Measurements from ENCODE around the gene ESYT3.

Gene ESYT3

DNA sequence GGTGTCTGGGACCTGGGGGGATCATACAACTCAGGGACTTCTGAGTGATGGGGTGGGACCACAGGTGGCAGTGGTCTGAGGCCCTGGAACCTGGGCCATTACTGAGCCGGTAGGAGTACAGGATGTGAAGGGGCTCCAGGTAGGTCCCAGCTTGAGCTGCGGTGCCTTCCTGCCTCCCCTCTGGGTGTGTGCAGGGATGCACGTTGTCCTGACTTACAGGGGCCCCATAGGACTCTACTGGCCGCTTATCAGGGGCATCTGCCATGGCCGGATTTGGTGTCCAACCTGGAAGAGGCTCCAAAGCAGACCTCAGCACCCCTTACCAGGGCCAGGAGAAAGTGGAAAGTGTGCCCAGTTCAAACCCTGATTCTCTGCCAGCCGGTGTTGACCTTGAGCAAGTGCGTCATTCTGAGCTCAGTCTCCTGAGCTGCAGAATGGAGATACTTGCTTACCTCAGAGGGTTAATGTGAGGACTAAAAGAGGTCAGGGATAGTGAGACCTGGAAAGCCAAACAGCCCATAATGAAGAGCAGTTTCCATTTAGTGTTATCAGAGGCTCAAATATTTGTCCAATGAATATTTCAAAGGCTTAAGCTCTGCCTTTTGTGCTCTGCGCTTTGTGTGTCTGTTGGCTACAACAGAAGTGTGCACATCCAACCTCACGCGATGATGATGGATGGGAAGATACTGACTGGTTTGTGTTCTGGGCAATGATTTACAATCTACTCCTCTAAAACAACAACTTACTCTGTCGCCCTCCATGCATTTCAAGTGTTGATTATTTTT is 35.4 kb upstream of the ESYT3 start:
- Histone ChIP-seq H3K27ac (ENCODE audit: low read depth, low read length) (no peak overlapping the region), H3K9me3 (ENCODE audit: low read length) (no peaks in the 10 kb centered on the region), H3K4me3 (ENCODE audit: low read depth in 1 of 2, low read length in 2 of 2) (no peak overlapping the region), H3K27me3 (ENCODE audit: control insufficient read depth in 1 of 2, insufficient read depth in 2 of 2, low read length in 2 of 2) (no peaks in the 10 kb centered on the region), H3K9ac (ENCODE audit: low read length) (no peak overlapping the region), H3K36me3 (ENCODE audit: insufficient read depth, low read length) (peaks cover 12% of the 10 kb centered on the region), H3K4me1 (ENCODE audit: insufficient read depth, low read length) (no peaks in the 10 kb centered on the region)

DNA sequence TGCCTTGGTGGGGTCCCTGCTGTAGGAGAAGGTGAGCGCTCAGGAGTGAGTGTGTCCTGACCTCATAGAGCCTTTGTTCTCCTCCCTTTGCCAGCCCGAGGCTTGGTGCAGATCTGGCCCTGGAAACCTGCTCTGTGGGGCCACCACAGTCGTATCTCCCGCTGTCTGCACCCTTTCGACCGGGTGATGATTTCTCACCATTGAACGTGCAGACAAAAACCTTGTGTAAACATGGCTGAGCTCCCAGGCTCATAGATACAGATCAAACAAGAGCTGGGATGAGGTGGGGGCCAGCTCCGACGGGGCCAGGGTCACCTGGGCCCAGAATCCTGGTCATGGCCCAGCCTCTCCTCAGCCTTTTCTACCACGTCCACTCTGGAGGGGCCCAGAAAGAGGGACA is 34.6 kb upstream of the ESYT3 start:
- Histone ChIP-seq H3K4me1 (ENCODE audit: insufficient read depth, low read length) (no peaks in the 10 kb centered on the region), H3K36me3 (ENCODE audit: insufficient read depth, low read length) (peaks cover 20% of the 10 kb centered on the region), H3K27me3 (ENCODE audit: control insufficient read depth in 1 of 2, insufficient read depth in 2 of 2, low read length in 2 of 2) (no peaks in the 10 kb centered on the region), H3K4me3 (ENCODE audit: low read depth in 1 of 2, low read length in 2 of 2) (no peak overlapping the region), H3K27ac (ENCODE audit: low read depth, low read length) (no peak overlapping the region), H3K9me3 (ENCODE audit: low read length) (no peaks in the 10 kb centered on the region), H3K9ac (ENCODE audit: low read length) (no peak overlapping the region)

DNA sequence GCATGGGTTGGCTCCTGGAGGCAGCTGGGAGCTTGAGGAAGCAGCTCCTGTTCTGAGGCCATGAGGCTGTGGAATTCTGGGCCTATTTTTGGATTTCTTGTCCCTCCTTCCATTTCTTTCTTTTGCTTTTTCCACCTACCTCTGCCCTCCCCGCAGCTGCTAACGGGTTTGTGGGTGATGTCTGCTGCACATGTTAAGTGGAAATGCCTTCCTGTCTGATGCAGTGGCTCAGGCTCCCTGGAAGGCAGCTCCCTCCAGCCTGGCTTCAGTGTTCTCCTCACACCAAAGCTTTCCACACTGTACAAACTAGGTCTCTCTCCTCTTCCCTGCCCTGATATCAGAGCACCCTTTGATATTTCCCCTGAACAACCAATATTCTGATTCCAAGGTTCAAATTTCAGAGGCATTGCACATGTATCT is 33.8 kb upstream of the ESYT3 start:
- Histone ChIP-seq H3K9ac (ENCODE audit: low read length) (no peak overlapping the region), H3K4me3 (ENCODE audit: low read depth in 1 of 2, low read length in 2 of 2) (no peak overlapping the region), H3K9me3 (ENCODE audit: low read length) (no peaks in the 10 kb centered on the region), H3K36me3 (ENCODE audit: insufficient read depth, low read length) (peaks cover 21% of the 10 kb centered on the region), H3K27ac (ENCODE audit: low read depth, low read length) (no peak overlapping the region), H3K27me3 (ENCODE audit: control insufficient read depth in 1 of 2, insufficient read depth in 2 of 2, low read length in 2 of 2) (no peaks in the 10 kb centered on the region), H3K4me1 (ENCODE audit: insufficient read depth, low read length) (no peaks in the 10 kb centered on the region)

DNA sequence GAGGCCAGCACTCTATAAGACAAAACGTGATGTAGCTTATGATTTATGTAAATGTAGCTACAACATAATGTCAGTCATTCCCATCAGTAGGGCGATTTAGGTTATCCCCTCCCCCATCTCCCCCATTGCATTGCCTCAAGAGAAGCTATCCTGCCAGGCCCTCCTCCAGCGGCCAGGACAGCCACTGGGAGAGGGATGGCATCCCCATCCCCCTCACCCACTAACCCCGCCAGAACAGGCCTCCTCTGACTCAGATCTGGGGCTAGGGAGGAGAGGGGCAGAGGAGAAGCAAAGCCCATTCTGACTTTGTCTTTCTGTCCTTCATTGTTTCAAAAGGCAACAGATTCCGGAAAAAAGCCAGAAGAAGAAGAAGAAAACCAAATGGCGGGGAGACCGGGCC is 32.6 kb upstream of the ESYT3 start:
- H3K4me1 ChIP-seq (ENCODE audit: insufficient read depth, low read length), result no peaks in the 10 kb centered on the region
- H3K9me3 ChIP-seq (ENCODE audit: low read length), result no peaks in the 10 kb centered on the region
- H3K9ac ChIP-seq (ENCODE audit: low read length), result no peak overlapping the region
- H3K36me3 ChIP-seq (ENCODE audit: insufficient read depth, low read length), result peaks cover 21% of the 10 kb centered on the region
- no peaks in the 10 kb centered on the region for H3K27me3 ChIP-seq (ENCODE audit: control insufficient read depth in 1 of 2, insufficient read depth in 2 of 2, low read length in 2 of 2)
- no peak overlapping the region for H3K27ac ChIP-seq (ENCODE audit: low read depth, low read length)
- no peak overlapping the region for H3K4me3 ChIP-seq (ENCODE audit: low read depth in 1 of 2, low read length in 2 of 2)

DNA sequence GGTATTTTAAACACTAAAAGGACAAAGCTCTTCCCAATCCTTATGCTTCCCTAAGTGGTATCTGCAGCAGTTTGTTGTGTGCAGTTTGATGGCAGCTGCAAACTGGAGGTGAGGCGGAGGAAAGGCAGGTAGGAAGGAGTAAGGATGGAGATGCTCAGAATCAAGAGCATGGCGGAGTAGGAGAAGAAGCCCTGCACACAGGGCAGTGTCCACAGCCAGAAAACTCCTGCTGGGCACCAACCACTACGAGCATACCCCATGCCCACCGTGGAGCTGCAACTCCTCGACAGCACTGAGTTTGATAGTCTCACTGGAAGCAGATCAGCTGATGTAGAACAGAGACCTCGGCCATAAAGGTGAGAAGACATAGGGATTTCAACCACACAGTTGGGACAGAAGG is 30.3 kb upstream of the ESYT3 start:
- Histone ChIP-seq H3K9ac (ENCODE audit: low read length) (no peak overlapping the region), H3K9me3 (ENCODE audit: low read length) (no peaks in the 10 kb centered on the region), H3K36me3 (ENCODE audit: insufficient read depth, low read length) (peaks cover 16% of the 10 kb centered on the region), H3K27ac (ENCODE audit: low read depth, low read length) (no peak overlapping the region), H3K4me1 (ENCODE audit: insufficient read depth, low read length) (no peaks in the 10 kb centered on the region), H3K27me3 (ENCODE audit: control insufficient read depth in 1 of 2, insufficient read depth in 2 of 2, low read length in 2 of 2) (no peaks in the 10 kb centered on the region), H3K4me3 (ENCODE audit: low read depth in 1 of 2, low read length in 2 of 2) (no peak overlapping the region)

DNA sequence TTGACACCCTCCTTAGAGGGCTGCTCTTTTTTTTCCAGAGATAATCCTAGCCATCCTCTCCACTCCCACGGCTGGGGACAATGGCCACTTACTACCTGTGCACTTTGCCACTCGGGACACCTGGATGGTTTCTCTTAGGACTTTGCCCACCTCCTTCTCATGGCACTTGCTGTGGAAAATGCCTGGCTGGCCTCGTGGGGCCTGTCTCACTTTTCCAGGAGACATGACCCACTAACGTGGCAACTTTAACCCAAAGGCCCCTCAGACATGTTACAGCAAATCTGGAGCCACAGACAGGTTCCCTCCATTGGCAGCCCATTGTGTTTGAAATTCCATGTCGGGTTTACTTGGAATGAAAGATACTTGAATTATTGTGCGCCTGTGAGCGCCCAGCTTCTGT is 29.4 kb upstream of the ESYT3 start:
- H3K4me1 ChIP-seq (ENCODE audit: insufficient read depth, low read length), result no peaks in the 10 kb centered on the region
- no peak overlapping the region for H3K4me3 ChIP-seq (ENCODE audit: low read depth in 1 of 2, low read length in 2 of 2)
- H3K27ac ChIP-seq (ENCODE audit: low read depth, low read length), result no peak overlapping the region
- no peak overlapping the region for H3K9ac ChIP-seq (ENCODE audit: low read length)
- peaks cover 15% of the 10 kb centered on the region for H3K36me3 ChIP-seq (ENCODE audit: insufficient read depth, low read length)
- no peaks in the 10 kb centered on the region for H3K27me3 ChIP-seq (ENCODE audit: control insufficient read depth in 1 of 2, insufficient read depth in 2 of 2, low read length in 2 of 2)
- no peaks in the 10 kb centered on the region for H3K9me3 ChIP-seq (ENCODE audit: low read length)

DNA sequence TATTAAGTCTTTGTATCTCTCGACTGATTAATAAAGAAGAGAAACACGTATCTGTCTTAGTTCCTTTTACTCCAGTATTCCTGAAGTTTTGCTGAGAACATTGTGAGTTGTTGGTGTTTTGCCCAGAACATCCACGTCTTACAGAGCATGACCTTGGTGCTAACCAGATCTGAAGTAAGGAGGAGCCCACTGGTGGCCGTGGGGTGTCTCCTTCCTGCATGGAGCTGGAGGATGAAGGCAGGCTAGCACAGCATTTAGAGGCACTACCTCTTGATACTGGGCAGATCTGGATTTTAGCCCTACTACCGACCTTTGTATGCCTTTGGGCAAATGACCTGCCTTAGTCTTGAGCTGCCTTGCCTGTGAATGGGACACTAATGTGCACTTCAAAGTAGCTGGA is 28.9 kb upstream of the ESYT3 start:
- Histone ChIP-seq H3K4me1 (ENCODE audit: insufficient read depth, low read length) (no peaks in the 10 kb centered on the region), H3K27ac (ENCODE audit: low read depth, low read length) (no peak overlapping the region), H3K4me3 (ENCODE audit: low read depth in 1 of 2, low read length in 2 of 2) (no peak overlapping the region), H3K9ac (ENCODE audit: low read length) (no peak overlapping the region), H3K9me3 (ENCODE audit: low read length) (no peaks in the 10 kb centered on the region), H3K27me3 (ENCODE audit: control insufficient read depth in 1 of 2, insufficient read depth in 2 of 2, low read length in 2 of 2) (no peaks in the 10 kb centered on the region), H3K36me3 (ENCODE audit: insufficient read depth, low read length) (peaks cover 15% of the 10 kb centered on the region)

DNA sequence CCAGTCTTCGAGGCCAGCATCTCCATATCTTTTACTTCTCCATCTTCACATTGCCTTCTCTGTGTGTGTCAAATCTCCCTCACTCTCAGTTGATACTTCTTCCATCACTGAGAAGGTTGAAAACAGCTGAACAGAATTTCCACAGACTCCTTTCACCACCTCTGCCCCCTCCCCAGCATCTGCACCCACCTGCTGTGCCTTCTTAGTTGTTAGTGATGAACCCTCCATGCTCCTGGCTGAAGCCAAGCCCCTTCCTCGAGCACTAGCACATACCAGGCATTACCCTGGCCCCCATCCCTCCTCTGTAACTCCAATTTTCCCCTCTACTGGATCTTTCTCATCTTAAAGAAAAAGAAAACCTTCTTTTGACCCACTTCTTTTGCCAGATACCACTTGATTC is 27.8 kb upstream of the ESYT3 start:
- no peaks in the 10 kb centered on the region for H3K4me1 ChIP-seq (ENCODE audit: insufficient read depth, low read length)
- no peak overlapping the region for H3K4me3 ChIP-seq (ENCODE audit: low read depth in 1 of 2, low read length in 2 of 2)
- H3K36me3 ChIP-seq (ENCODE audit: insufficient read depth, low read length), result peaks cover 15% of the 10 kb centered on the region
- no peak overlapping the region for H3K9ac ChIP-seq (ENCODE audit: low read length)
- no peak overlapping the region for H3K27ac ChIP-seq (ENCODE audit: low read depth, low read length)
- no peaks in the 10 kb centered on the region for H3K9me3 ChIP-seq (ENCODE audit: low read length)
- no peaks in the 10 kb centered on the region for H3K27me3 ChIP-seq (ENCODE audit: control insufficient read depth in 1 of 2, insufficient read depth in 2 of 2, low read length in 2 of 2)

DNA sequence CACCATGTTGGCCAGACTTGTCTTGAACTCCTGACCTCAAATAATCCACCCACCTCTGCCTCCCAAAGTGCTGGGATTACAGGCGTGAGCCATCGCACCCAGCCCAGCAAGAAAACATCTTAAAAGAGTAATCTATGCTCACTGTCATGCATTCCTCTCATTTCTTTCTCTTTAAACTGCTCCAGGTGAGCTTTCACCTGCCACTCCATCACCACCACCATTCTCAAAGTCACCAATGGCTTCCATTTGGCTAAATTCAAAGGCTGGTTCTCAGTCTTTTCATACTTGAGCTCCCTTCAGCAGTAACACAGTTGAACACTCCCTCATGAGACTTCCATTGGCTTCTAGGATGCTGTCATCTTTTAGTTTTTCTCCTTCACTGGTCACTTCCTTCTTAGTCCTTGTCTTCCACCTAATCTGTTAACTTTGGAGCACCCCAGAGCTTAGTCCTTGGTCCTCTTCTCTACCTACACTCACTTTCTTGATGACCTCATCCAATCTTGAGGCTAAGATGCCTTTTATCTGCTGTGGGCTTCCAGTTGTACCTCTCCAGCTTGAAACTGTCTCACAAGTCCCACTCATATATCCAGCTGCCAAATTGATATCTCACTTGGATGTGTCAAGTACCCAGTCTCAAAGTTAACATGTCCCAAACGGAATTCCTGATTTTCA is 27.0 kb upstream of the ESYT3 start:
- no peak overlapping the region for H3K27ac ChIP-seq (ENCODE audit: low read depth, low read length)

DNA sequence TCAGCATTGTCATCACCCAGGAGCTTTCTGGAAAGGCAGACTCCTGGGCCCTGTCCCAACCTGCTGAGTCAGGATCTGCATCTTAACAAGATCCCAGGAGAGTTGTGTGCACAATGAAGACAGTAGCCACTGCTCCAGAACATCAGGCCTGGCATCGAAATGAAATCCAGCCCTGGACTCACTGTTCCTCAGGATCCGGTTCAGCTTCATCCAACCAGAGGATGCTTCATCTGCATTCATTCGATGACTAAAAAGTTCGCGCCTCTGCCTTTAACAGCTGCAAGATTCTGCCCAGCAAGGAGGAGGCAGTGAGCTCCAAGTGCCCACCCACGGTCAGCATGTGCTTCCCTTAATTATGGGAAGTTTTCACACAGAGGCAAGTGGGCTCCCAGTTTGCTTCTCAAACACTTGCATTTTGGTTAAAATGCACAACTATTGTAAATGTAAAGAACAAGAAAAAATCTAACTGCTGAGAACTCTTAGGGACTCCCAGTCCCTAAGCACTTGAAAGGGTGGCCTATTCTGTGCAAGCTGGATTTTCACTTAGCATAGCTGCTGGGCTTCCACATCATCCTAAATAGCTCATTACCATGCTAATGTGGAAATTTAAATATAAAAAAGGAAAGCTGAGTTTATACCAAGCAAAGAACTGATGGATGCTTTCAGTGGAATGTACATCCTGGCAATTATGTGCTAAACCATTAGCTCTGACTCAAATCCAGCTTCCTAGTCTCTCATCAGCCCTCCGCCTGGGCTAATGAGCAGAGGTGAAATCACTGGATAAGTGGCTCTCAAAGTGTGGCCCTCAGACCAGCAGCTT is 25.5 kb upstream of the ESYT3 start:
- Histone ChIP-seq H3K4me1 (ENCODE audit: insufficient read depth, low read length) (no peaks in the 10 kb centered on the region), H3K27me3 (ENCODE audit: control insufficient read depth in 1 of 2, insufficient read depth in 2 of 2, low read length in 2 of 2) (no peaks in the 10 kb centered on the region), H3K27ac (ENCODE audit: low read depth, low read length) (no peak overlapping the region), H3K36me3 (ENCODE audit: insufficient read depth, low read length) (peaks cover 9% of the 10 kb centered on the region), H3K9me3 (ENCODE audit: low read length) (no peaks in the 10 kb centered on the region), H3K9ac (ENCODE audit: low read length) (no peak overlapping the region), H3K4me3 (ENCODE audit: low read depth in 1 of 2, low read length in 2 of 2) (no peak overlapping the region)

More for the DNA sequence above, 27.0 kb upstream of the ESYT3 start:
- Histone ChIP-seq H3K27me3 (ENCODE audit: control insufficient read depth in 1 of 2, insufficient read depth in 2 of 2, low read length in 2 of 2) (no peaks in the 10 kb centered on the region), H3K36me3 (ENCODE audit: insufficient read depth, low read length) (peaks cover 15% of the 10 kb centered on the region), H3K4me1 (ENCODE audit: insufficient read depth, low read length) (no peaks in the 10 kb centered on the region), H3K9ac (ENCODE audit: low read length) (no peak overlapping the region), H3K9me3 (ENCODE audit: low read length) (no peaks in the 10 kb centered on the region), H3K4me3 (ENCODE audit: low read depth in 1 of 2, low read length in 2 of 2) (no peak overlapping the region)

DNA sequence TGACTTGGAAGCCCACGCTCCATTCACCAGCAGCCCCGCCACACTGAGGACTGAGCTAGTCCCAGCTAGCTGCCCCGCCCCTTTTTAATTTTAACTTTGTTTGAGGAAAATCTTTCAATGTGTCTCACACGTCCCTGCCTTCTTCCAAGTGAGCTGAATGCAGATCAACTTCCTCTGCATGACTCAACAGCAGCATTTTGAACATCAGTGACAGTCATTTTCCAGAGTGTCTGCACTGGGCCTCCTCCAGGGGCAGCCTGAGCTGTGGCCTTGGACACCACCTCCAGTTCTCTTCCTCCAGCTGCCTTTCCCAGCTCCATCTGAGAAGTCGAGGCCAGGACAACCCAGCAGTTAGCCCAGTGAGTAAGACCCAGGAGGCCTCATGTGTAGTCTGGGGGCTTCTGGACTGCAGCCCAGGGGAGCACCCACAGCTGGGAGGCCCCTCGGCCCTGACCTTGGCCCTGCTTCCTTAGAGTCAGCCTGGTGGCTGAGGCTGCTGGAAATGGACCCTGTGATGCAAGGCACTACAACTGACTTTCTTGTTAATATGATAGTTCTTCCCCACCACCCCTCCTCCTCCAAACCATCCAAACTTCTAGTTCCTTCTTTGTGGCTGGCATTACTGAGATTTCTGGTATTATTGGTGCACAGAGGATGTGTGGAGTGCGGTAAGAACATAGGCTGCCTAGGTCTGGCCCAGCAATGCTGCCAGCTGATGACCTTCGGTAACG is 21.4 kb upstream of the ESYT3 start:
- H3K4me3 ChIP-seq (ENCODE audit: low read depth in 1 of 2, low read length in 2 of 2), result no peak overlapping the region
- H3K36me3 ChIP-seq (ENCODE audit: insufficient read depth, low read length), result no peaks in the 10 kb centered on the region
- H3K4me1 ChIP-seq (ENCODE audit: insufficient read depth, low read length), result peaks cover 8% of the 10 kb centered on the region
- H3K27me3 ChIP-seq (ENCODE audit: control insufficient read depth in 1 of 2, insufficient read depth in 2 of 2, low read length in 2 of 2), result no peaks in the 10 kb centered on the region
- no peak overlapping the region for H3K27ac ChIP-seq (ENCODE audit: low read depth, low read length)
- H3K9me3 ChIP-seq (ENCODE audit: low read length), result no peaks in the 10 kb centered on the region
- H3K9ac ChIP-seq (ENCODE audit: low read length), result no peak overlapping the region

Data from muscle layer of colon (tissue), 2 donors.